GM12878 (cell line): Measurements from ENCODE around the gene CCSER2. TPM values are rescaled to one million over a fixed set of nuclear protein-coding genes. Genes with fewer than 3 reads are reported as not detected.

ENCODE experiments used
- ATAC-seq: fragments of 200-7000 bp; cut with Tn5 transposase; 3 replicates; pipeline ENCODE4 v1.9.1; 2020; ENCODE audit warnings: mild to moderate bottlenecking, moderate library complexity
- BruUV-seq: library from RNA; stranded (reverse); fragments of 400-500 nt; replicated peaks from 2 replicates; lab custom pipeline; 2021; lab: Mats Ljungman, UMichigan
- CTCF ChIA-PET: fragments of 300-600 bp; sonication (Branson Sonifier 250); formaldehyde crosslinking; extraction: SDS; loops from one replicate; lab custom pipeline; 2021; ENCODE audit warnings: inconsistent platforms; lab: Yijun Ruan, JAX
- POLR2A ChIA-PET: fragments of 350-600 bp; formaldehyde crosslinking; extraction: SDS; loops from one replicate; lab custom pipeline; 2021; ENCODE audit warnings: inconsistent platforms; lab: Charles Lee
- RAD21 ChIA-PET: fragments of 300-600 bp; sonication (Branson Sonifier 250); formaldehyde crosslinking; loops from one replicate; lab custom pipeline; 2023; ENCODE audit warnings: antibody characterized with exemption; ENCODE audit not compliant: unreplicated experiment; lab: Charles Lee
- SMC1A ChIA-PET: fragments of 300-600 bp; sonication (Branson Sonifier 250); formaldehyde crosslinking; loops from one replicate; lab custom pipeline; 2023; ENCODE audit not compliant: unreplicated experiment, uncharacterized antibody; lab: Charles Lee
- DNase-seq: peaks from one replicate; pipeline ENCODE4 v3.0.0-alpha.2; 2011; ENCODE audit warnings: low read depth, low spot score
- FAIRE-seq: peaks from 3 replicates; lab custom pipeline; 2011; peaks lifted over from hg19 to GRCh38; lab: Jason Lieb, UNC
- H2AFZ ChIP-seq: 2 replicates; pipeline ENCODE4 v1.6.0; 2011; ENCODE audit warnings: low read depth, low read length, control low read depth; ENCODE audit not compliant: control insufficient read depth
- H3K27ac ChIP-seq: 2 replicates; pipeline ENCODE4 v1.5.1; 2011; ENCODE audit warnings: control low read depth; ENCODE audit not compliant: control insufficient read depth, insufficient read depth
- H3K27me3 ChIP-seq, 2 experiments: replicated peaks in 1 of 2; 2 replicates each; pipeline versions ENCODE4 v1.6.0 to v1.6.1; 2011; ENCODE audit warnings: low read length in 1 of 2; ENCODE audit not compliant: control insufficient read depth in 2 of 2, insufficient read depth in 2 of 2
- H3K36me3 ChIP-seq, 2 experiments: 2 replicates each; pipeline ENCODE4 v1.5.1; 2011; ENCODE audit warnings: low read length in 1 of 2; ENCODE audit not compliant: control insufficient read depth in 2 of 2, insufficient read depth in 2 of 2
- H3K4me1 ChIP-seq: 2 replicates; pipeline ENCODE4 v1.6.1; 2011; ENCODE audit warnings: mild to moderate bottlenecking, low read length, moderate library complexity, mixed read lengths; ENCODE audit not compliant: control insufficient read depth, insufficient read depth
- H3K4me2 ChIP-seq: 2 replicates; pipeline ENCODE4 v1.6.0; 2011; ENCODE audit warnings: control low read depth; ENCODE audit not compliant: control insufficient read depth, insufficient read depth
- H3K4me3 ChIP-seq: fragments of 200-600 bp; sonication (generic); 2 replicates; pipeline ENCODE4 v1.5.1; 2016
- H3K79me2 ChIP-seq: 2 replicates; pipeline ENCODE4 v1.6.0; 2011; ENCODE audit warnings: low read length; ENCODE audit not compliant: control insufficient read depth, insufficient read depth
- H3K9ac ChIP-seq: 2 replicates; pipeline ENCODE4 v1.8.0; 2011; ENCODE audit warnings: low read length, control low read depth, mixed read lengths; ENCODE audit not compliant: control insufficient read depth, insufficient read depth
- H3K9me3 ChIP-seq: replicated peaks from 3 replicates; pipeline ENCODE4 v1.5.1; 2011; ENCODE audit warnings: mild to moderate bottlenecking, low read length; ENCODE audit not compliant: control insufficient read depth, insufficient read depth
- H4K20me1 ChIP-seq: 2 replicates; pipeline ENCODE4 v1.6.0; 2011; ENCODE audit not compliant: control insufficient read depth, insufficient read depth
- CEBPB ChIP-seq, 2 experiments: fragments of 150-350 bp in 1 of 2; IDR thresholded peaks; 2 replicates each; pipeline ENCODE4 v1.6.1; 2012 to 2014; ENCODE audit warnings: low read depth in 2 of 2, low read length in 2 of 2, borderline replicate concordance in 1 of 2, inconsistent platforms in 1 of 2
- HDGF ChIP-seq: fragments of 450-650 bp; IDR thresholded peaks from 2 replicates; pipeline ENCODE4 v1.6.1; 2016; ENCODE audit warnings: antibody characterized with exemption
- HSF1 ChIP-seq: fragments of 150-350 bp; IDR thresholded peaks from 2 replicates; pipeline ENCODE4 v1.6.1; 2014; ENCODE audit warnings: mild to moderate bottlenecking, low read depth, low read length
- IKZF2 ChIP-seq, 2 experiments: fragments of 450-650 bp; IDR thresholded peaks; 2 replicates each; pipeline ENCODE4 v1.6.1; 2017; ENCODE audit warnings: mild to moderate bottlenecking in 2 of 2, moderate library complexity in 2 of 2
- KAT2A ChIP-seq: conservative IDR thresholded peaks from 2 replicates; pipeline ENCODE4 v1.6.1; 2011; ENCODE audit warnings: low read depth, low read length; ENCODE audit not compliant: control insufficient read depth
- MLLT1 ChIP-seq: fragments of 450-650 bp; IDR thresholded peaks from 2 replicates; pipeline ENCODE4 v1.6.1; 2016; ENCODE audit warnings: mild to moderate bottlenecking
- NR2C1 ChIP-seq: fragments of 450-650 bp; IDR thresholded peaks from 2 replicates; pipeline ENCODE4 v1.6.1; 2017; ENCODE audit warnings: antibody characterized with exemption, mild to moderate bottlenecking, moderate library complexity
- RAD21 ChIP-seq: IDR thresholded peaks from 2 replicates; pipeline ENCODE4 v1.6.1; 2011; ENCODE audit warnings: mild to moderate bottlenecking, low read depth, low read length, moderate library complexity; ENCODE audit not compliant: insufficient read depth
- SIN3A ChIP-seq: IDR thresholded peaks from 2 replicates; pipeline ENCODE4 v1.6.1; 2012; ENCODE audit warnings: low read depth, low read length, improper control_type of control experiment
- TAF1 ChIP-seq: IDR thresholded peaks from 2 replicates; pipeline ENCODE4 v1.6.1; 2011; ENCODE audit warnings: mild to moderate bottlenecking, low read depth, low read length, borderline replicate concordance
- USF2 ChIP-seq: IDR thresholded peaks from 2 replicates; pipeline ENCODE4 v1.6.1; 2011; ENCODE audit warnings: low read depth, low read length, improper control_type of control experiment, borderline replicate concordance
- YBX1 ChIP-seq: fragments of 450-650 bp; IDR thresholded peaks from 2 replicates; pipeline ENCODE4 v1.6.1; 2016; ENCODE audit warnings: antibody characterized with exemption
- ZBED1 ChIP-seq: IDR thresholded peaks from 2 replicates; pipeline ENCODE4 v1.6.1; 2016; ENCODE audit warnings: borderline replicate concordance
- ZNF207 ChIP-seq: fragments of 450-650 bp; IDR thresholded peaks from 2 replicates; pipeline ENCODE4 v1.6.1; 2014; ENCODE audit warnings: antibody characterized with exemption, mild to moderate bottlenecking, borderline replicate concordance
- WGBS: methylation state at CpG from one replicate; pipeline ENCODE4 v1.1.6; 2016; ENCODE audit warnings: low lambda C conversion rate; ENCODE audit not compliant: insufficient replicate concordance, insufficient coverage; ENCODE audit errors: missing lambda C conversion rate; 5-methylcytosine and 5-hydroxymethylcytosine counted together
- in situ Hi-C: fragments of 300-500 bp; cut with MboI; formaldehyde crosslinking; loops from 9 replicates; pipeline ENCODE4 v1.14.3; 2018; ENCODE audit warnings: mixed read lengths
- intact Hi-C: fragments of 100-400 bp; cut with micrococcal nuclease; formaldehyde crosslinking; loops from one replicate; pipeline ENCODE4 v1.14.2; 2022; ENCODE audit not compliant: unreplicated experiment
- polyA plus RNA-seq, 11 experiments: library from polyadenylated mRNA; depleted of rRNA in 4 of 11; unstranded in 6 of 11; stranded (reverse) in 5 of 11; fragments of >200 nt; fragmentation: Nextera tagmentation in 4 of 11; fragmentation: Illumina TruSeq in 1 of 11; extraction: Ambion mirVana in 4 of 11; extraction: Trizol in 1 of 11; gene quantifications; 1 replicate in 1 of 11; 2 replicates in 10 of 11; pipeline versions ENCODE4 v1.2.1 to v1.2.3, GENCODE V29; 2011 to 2016; ENCODE audit warnings: inconsistent platforms in 2 of 11, missing spikeins in 2 of 11, low read depth in 1 of 11
- total RNA-seq, 4 experiments: library from RNA; depleted of rRNA in 3 of 4; stranded (reverse); fragments of >200 nt in 3 of 4; fragmentation: Illumina TruSeq in 1 of 4; extraction: Trizol in 1 of 4; gene quantifications; 2 replicates each; pipeline versions ENCODE4 v1.2.1 to v1.2.3, GENCODE V29; 2013 to 2021
- TF ChIP-seq, protein P1 (sequence below): IDR thresholded peaks from 2 replicates; pipeline ENCODE4 v1.6.1; 2011; ENCODE audit warnings: low read depth, mild to moderate bottlenecking, low read length, moderate library complexity, borderline replicate concordance; ENCODE audit errors: extremely low read depth
- TF ChIP-seq, protein P2 (sequence below): fragments of 450-650 bp; formaldehyde crosslinking; IDR thresholded peaks from 2 replicates; pipeline ENCODE4 v1.4.0; 2022; ENCODE audit warnings: mild to moderate bottlenecking, moderate library complexity
- TF ChIP-seq, protein P3 (sequence below): IDR thresholded peaks from 2 replicates; pipeline ENCODE4 v1.6.1; 2012; ENCODE audit warnings: low read depth, low read length, improper control_type of control experiment

The CCSER2 gene
- total and polyA plus RNA-seq, 10 of the 15 experiments (the other 5 are each of a cell fraction or from before 2014, with no cell fraction given) = 4.7 to 18.8 (median 13.2) TPM

- Histone ChIP-seq H3K27ac (no peak overlapping the region), H2AFZ (no peak overlapping the region), H3K79me2 (no peaks in the 10 kb centered on the region), H3K4me1 (peaks cover 3% of the 10 kb centered on the region), H3K9ac (no peak overlapping the region), H3K9me3 (no peaks in the 10 kb centered on the region), H3K4me3 (no peak overlapping the region), H3K4me2 (no peak overlapping the region), H3K36me3 (no peaks in the 10 kb centered on the region), H3K27me3 (no peaks in the 10 kb centered on the region), H4K20me1 (no peaks in the 10 kb centered on the region)
- FAIRE-seq (no peak), DNase-seq (no peak), ATAC-seq (no peak; the same call in 2 of the 3 replicates)
- ChIA-PET CTCF (interaction anchor here (0.8 kb wide), 1 partner anchor 64 kb away, joined by 3 read pairs; no protein-coding TSS in a partner anchor), POLR2A (no interaction called here), SMC1A (no interaction called here), RAD21 (no interaction called here)
- 0% methylated on average over 2 of the region's 2 CpGs for WGBS
- intact Hi-C loops = no loop called here
- BruUV-seq = no TSS peak
- in situ Hi-C loops = no loop called here
- TF ChIP-seq YBX1 = no peak
- TF ChIP-seq, protein P1, sequence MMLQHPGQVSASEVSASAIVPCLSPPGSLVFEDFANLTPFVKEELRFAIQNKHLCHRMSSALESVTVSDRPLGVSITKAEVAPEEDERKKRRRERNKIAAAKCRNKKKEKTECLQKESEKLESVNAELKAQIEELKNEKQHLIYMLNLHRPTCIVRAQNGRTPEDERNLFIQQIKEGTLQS = no peak
- no peak for TF ChIP-seq NR2C1
- TF ChIP-seq USF2 = no peak
- no peak for TF ChIP-seq TAF1
- TF ChIP-seq SIN3A = no peak
- no peak for TF ChIP-seq KAT2A
- TF ChIP-seq ZNF207 = no peak
- no peak for TF ChIP-seq CEBPB (IDR thresholded peaks at IDR 0.05; ENCODE audit: borderline replicate concordance in 1 of 2, low read depth in 2 of 2, low read length in 2 of 2)
- no peak for TF ChIP-seq HDGF
- no peak for TF ChIP-seq HSF1
- TF ChIP-seq ZBED1 = no peak
- no peak for TF ChIP-seq MLLT1
- TF ChIP-seq, protein P2, sequence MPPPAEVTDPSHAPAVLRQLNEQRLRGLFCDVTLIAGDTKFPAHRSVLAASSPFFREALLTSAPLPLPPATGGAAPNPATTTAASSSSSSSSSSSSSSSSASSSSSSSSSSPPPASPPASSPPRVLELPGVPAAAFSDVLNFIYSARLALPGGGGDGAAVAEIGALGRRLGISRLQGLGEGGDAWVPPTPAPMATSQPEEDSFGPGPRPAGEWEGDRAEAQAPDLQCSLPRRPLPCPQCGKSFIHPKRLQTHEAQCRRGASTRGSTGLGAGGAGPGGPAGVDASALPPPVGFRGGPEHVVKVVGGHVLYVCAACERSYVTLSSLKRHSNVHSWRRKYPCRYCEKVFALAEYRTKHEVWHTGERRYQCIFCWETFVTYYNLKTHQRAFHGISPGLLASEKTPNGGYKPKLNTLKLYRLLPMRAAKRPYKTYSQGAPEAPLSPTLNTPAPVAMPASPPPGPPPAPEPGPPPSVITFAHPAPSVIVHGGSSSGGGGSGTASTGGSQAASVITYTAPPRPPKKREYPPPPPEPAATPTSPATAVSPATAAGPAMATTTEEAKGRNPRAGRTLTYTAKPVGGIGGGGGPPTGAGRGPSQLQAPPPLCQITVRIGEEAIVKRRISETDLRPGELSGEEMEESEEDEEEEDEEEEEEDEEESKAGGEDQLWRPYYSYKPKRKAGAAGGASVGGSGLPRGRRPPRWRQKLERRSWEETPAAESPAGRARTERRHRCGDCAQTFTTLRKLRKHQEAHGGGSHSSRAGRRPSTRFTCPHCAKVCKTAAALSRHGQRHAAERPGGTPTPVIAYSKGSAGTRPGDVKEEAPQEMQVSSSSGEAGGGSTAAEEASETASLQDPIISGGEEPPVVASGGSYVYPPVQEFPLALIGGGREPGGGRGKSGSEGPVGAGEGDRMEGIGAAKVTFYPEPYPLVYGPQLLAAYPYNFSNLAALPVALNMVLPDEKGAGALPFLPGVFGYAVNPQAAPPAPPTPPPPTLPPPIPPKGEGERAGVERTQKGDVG = no peak
- no peak for TF ChIP-seq IKZF2 (IDR thresholded peaks at IDR 0.05)
- TF ChIP-seq, protein P3, sequence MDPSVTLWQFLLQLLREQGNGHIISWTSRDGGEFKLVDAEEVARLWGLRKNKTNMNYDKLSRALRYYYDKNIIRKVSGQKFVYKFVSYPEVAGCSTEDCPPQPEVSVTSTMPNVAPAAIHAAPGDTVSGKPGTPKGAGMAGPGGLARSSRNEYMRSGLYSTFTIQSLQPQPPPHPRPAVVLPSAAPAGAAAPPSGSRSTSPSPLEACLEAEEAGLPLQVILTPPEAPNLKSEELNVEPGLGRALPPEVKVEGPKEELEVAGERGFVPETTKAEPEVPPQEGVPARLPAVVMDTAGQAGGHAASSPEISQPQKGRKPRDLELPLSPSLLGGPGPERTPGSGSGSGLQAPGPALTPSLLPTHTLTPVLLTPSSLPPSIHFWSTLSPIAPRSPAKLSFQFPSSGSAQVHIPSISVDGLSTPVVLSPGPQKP = no peak
- no peak for TF ChIP-seq RAD21
These were observed 26.2 kb upstream of the CCSER2 start for GRCh38 chr10:84302223-84302622.
